Measurements from ENCODE around the gene RAB22A.
A peak's percentile ranks its signal among the peaks of the same experiment; 100 is the strongest.

The RAB22A gene

GRCh38 chr20:58382096-58382495, 72.6 kb downstream of the RAB22A start:
- no peak for FAIRE-seq

GRCh38 chr20:58384821-58385220, 75.3 kb downstream of the RAB22A start:
- FAIRE-seq: no peak
- DNase-seq (ENCODE audit: insufficient read length, low spot score): no peak

More at GRCh38 chr20:58382096-58382495, 72.6 kb downstream of the RAB22A start:
- DNase-seq (ENCODE audit: insufficient read length, low spot score): no peak

DNA sequence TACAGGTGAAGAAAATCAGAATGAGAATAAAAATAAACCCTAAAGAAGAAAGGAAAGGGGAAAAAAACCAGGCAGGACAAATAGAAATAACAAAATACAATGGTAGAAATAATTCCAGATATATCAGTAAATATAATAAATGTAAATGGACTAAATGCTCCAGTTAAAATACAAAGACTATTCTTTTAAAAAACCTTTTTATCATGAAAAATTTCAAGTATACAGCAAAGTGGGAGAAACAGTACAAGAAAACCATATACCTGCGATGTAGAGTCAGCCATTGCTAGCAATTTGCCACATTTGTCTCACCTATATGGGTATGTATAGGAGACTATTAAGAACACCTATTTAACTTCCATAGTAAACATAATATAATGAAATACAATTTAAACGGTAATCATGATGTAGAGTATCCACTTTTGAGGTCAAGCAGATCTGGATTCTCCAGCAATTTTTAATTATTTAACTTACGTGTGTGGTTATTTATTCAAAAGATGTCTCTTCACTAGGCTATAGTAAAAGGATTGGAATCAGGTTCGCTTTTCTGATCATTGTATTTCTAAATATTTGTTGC, 78.6 kb downstream of the RAB22A start:
- FAIRE-seq (no peak), DNase-seq (ENCODE audit: insufficient read length, low spot score) (no peak)

DNA sequence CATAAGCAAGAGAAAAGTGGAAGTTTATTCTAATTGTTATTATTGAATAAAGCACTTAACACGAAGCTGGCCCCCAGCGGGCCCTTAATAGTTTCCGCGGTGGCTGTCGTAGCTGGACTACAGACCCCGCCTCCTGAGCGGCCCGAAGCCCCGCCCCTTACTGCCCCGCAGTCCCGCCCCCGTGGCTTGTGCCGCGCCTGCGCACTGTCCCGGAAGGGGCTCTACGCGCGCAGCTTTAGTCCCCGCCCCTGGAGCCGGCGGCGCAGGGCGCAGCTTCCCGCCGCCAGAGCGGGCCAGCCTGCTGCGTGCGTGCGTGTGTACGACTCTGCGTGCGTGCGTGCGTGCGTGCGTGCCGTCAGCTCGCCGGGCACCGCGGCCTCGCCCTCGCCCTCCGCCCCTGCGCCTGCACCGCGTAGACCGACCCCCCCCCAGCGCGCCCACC, 79.4 kb downstream of the RAB22A start, which contains the start of gene VAPB:
Gene VAPB, plus strand, starts transcription at position 348 of the 442 bp plus-strand sequence. CDS start 231 bp downstream, outside the sequence.
- DNase-seq (ENCODE audit: insufficient read length, low spot score) (peak; percentile 81), FAIRE-seq (peak; percentile 79)

DNA sequence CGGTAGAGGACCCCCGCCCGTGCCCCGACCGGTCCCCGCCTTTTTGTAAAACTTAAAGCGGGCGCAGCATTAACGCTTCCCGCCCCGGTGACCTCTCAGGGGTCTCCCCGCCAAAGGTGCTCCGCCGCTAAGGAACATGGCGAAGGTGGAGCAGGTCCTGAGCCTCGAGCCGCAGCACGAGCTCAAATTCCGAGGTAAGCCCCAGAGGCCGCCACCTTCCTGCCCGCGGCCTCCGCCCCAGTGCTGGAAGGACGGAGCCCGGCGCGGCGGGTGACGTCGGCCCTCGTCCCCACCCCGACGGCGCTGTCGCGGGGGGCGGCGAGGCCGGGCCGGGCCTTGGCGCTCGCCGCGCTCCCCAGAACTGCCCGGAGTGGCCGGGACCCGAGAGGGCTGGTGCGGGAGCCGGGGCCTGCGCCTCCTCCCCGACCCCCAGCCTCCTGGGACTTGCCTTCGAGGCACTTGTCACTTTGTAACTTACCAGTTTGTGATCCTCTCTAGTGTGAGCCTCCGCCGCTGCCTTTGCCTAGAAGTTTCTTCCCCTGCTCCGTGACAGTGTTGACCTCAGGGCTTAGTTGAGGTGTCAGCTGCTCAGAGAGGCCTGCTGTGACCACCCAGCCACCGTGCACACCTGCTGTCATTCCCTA, 79.9 kb downstream of the RAB22A start:
- DNase-seq (ENCODE audit: insufficient read length, low spot score) (peak; percentile 24), FAIRE-seq (no peak)

- DNase-seq (ENCODE audit: insufficient read length, low spot score) (no peak), FAIRE-seq (no peak)
These were observed 80.6 kb downstream of the RAB22A start for GRCh38 chr20:58389968-58390658.

DNA sequence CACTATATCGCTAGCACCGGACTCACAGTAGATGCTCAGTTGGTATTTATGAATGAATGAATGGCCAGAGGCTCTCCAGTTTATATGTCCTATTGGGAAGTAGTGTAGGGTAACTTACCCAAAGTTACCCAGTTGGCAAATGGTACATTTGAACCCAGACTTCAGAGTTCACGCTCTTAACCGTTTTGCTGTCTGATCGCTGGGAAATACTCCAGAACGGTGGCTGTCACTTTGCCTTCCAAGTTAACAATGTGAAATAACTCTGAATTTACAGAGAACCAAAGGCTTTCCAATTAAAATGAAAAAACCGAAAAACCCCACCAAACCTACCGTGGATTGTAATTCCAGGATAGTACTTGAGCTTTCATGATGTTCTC, 81.1 kb downstream of the RAB22A start:
- DNase-seq (ENCODE audit: insufficient read length, low spot score) (no peak), FAIRE-seq (no peak)

- DNase-seq (ENCODE audit: insufficient read length, low spot score) (no peak), FAIRE-seq (no peak)
These were observed 82.8 kb downstream of the RAB22A start for GRCh38 chr20:58392286-58392685.

GRCh38 chr20:58393299-58393698, 83.8 kb downstream of the RAB22A start:
- DNase-seq (ENCODE audit: insufficient read length, low spot score) (no peak), FAIRE-seq (no peak)

GRCh38 chr20:58394801-58395200, 85.3 kb downstream of the RAB22A start:
- FAIRE-seq (no peak), DNase-seq (ENCODE audit: insufficient read length, low spot score) (no peak)

DNA sequence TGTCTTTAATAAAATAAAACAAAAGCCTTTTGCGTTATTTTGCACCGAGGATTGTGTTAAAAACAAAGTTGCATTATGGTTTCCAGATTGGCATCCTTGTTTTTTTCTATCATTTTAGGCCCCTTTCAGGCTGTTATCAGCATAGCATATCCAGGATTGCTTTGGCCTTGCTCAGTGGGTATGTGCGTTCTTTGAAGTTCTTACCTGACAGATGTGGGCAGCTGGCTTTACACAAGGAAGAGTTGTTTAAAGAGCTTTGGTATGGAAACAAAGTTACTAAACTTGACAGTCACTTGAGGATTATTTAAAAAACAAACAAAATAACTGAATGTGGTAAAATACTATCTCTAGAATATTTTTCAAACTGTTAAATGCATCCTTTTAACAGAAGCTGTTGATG, 86.1 kb downstream of the RAB22A start:
- DNase-seq (ENCODE audit: insufficient read length, low spot score) (no peak), FAIRE-seq (no peak)

DNA sequence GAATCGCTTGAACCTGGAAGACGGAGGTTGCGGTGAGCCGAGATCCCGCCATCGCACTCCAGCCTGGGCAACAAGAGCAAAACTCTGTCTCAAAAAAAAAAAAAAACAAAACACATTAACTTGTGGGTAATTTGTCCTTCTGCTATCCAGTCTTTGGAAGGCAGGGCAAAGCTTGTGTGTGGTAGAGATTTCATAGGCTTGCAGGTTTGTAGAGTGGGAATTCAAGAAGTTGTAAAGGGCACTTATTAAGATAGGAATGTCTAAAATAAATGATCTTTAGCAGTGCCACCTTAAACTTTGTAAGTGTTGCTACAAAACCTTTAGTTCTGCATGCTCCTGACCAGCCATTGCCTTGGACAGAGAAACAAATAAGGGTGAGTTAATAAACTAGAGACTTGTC, 87.9 kb downstream of the RAB22A start:
- FAIRE-seq: no peak
- no peak for DNase-seq (ENCODE audit: insufficient read length, low spot score)

- FAIRE-seq (no peak), DNase-seq (ENCODE audit: insufficient read length, low spot score) (no peak)
These were observed 88.7 kb downstream of the RAB22A start for GRCh38 chr20:58398254-58398653.

GRCh38 chr20:58399926-58400325, 90.4 kb downstream of the RAB22A start:
- FAIRE-seq: no peak
- no peak for DNase-seq (ENCODE audit: insufficient read length, low spot score)

GRCh38 chr20:58401162-58401561, 91.6 kb downstream of the RAB22A start:
- DNase-seq (ENCODE audit: insufficient read length, low spot score) (no peak), FAIRE-seq (peak; percentile 26)

GRCh38 chr20:58402305-58402704, 92.8 kb downstream of the RAB22A start:
- DNase-seq (ENCODE audit: insufficient read length, low spot score) (no peak), FAIRE-seq (no peak)

- DNase-seq (ENCODE audit: insufficient read length, low spot score) (no peak), FAIRE-seq (peak; percentile 63)
These were observed 93.3 kb downstream of the RAB22A start for GRCh38 chr20:58402827-58403226.

DNA sequence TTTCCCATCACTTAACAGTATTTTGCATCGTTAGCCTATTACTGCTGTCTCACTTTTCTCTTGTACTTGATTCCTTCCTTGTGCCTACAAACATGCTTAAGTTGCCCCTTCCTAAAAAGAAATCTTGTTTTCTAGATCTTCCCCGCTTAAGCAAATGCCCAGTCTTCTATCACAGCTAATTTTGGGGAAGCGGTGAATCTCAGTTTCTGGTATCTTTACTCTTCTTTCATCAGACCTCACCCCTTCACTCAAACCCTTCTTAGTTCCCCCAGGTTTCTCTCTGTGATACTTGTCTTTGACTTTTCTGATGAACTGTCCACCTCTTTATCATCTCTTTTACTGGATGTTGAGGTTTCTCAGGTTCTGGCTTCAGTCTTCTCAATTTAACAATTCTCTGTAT, 93.8 kb downstream of the RAB22A start:
- FAIRE-seq: no peak

DNA sequence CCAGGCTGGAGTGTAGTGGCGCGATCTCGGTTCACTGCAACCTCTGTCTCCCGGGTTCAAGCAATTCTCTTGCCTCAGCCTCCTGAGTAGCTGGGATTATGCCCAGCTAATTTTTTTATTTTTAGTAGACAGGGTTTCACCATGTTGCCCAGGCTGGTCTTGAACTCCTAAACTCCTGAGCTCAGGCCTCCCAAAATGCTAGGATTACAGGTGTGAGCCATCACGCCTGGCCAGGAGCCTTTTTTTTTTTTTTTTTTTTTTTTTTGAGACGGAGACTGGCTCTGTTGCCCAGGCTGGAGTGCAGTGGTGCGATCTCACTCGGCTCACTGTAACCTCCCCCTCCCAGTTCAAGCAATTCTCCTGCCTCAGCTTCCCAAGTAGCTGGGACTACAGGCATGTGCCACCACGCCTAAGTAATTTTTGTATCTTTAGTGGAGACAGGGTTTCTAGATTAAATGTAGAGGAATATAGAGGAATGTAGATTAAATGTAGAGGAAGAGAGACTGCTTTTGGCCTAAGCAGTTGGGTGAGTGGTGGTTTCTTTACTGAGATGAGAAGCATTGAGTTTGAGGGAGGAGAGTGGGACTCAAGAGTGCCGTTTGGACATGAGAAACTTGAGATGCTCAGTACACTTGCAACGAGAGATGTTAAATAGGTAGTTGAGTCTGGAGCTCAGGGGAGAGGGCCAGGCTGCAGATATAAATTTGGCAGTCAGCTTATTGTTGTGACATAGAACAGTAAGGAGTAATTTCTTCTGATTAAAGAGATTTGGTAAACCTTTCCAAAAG, 96.2 kb downstream of the RAB22A start:
- DNase-seq (ENCODE audit: insufficient read length, low spot score) (no peak), FAIRE-seq (no peak)

More for the DNA sequence above, 93.8 kb downstream of the RAB22A start:
- no peak for DNase-seq (ENCODE audit: insufficient read length, low spot score)

DNA sequence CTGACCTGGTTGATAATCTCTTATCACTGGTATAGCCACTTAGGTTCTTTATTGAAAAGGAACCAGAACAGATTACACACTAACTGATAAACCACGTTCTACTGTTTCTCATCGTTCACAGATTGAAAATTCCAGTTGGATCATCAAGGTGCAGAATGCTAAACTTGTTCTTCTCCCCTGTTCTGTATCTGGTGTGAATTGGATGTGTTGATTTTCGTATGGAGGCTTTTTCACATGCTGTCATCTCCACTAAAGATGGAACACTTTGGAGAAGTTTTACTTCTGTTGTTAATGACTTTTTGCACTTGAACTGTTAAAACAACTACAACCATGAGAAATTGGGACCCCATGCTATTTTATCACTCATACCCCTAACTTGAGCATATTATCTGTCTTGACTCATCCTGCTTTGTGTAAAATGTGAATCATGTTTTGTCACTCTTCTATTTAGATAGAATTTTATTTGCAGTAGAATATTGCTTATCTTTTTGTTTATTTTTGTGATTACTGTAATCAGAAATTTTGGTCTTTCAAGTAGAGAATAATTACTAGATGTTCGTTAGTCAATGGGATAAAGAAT, 97.0 kb downstream of the RAB22A start:
- FAIRE-seq (no peak), DNase-seq (ENCODE audit: insufficient read length, low spot score) (no peak)
